ENCODE data around the gene LINGO1.

The LINGO1 gene

DNA sequence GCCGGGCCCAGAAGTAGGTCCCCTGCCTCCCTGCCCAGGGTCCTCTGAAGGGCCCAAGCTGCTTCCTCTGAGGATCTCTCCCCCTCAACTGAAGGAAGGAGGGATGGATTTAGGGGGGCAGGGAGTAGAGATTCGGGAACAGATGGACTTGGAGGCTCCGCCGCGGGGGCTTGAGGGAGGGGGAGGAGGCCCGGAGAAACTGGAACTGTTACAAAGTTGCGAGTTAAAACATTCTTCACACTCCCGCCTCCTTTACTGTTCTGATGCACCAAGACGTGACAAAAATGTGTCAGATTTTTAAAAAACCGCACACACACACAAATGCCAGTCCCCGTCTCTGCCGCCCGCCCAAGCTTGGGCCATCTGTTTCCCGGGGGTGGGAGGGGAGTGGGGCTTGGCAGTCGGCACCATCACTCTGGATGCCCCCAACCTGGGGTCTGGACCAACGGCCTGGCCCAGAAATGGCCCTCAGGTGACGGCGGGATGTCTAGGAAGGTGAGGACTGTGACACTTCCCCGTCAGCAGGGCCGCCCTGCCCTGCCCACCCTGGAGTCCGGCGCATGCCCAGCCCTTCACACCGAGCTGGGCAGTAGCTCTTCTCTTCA, 25.0 kb upstream of the LINGO1 start:
- DNase-seq (ENCODE audit: extremely low read depth in 1 of 2, low read depth in 1 of 2): no peak

DNA sequence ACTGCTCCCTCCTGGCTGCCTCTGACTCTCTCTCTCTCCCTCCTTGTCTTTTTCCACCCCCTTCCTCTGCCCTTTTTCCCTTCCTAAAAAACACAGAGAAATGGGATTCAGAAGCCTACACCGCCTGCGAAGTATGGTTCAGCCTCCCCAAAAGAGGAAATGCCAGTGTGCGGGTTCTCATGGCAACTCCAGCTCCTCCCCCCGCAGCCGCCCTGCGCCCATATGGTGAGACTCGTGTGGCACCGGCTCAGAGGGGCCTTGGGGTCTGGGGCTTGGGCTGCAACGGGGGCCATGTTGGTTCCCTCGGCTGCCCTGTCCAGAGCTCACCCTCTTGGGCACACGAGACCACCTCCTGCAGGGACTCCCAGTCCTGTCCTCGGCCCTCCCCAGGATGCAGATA, 23.6 kb upstream of the LINGO1 start:
- DNase-seq (ENCODE audit: extremely low read depth in 1 of 2, low read depth in 1 of 2): no peak

DNA sequence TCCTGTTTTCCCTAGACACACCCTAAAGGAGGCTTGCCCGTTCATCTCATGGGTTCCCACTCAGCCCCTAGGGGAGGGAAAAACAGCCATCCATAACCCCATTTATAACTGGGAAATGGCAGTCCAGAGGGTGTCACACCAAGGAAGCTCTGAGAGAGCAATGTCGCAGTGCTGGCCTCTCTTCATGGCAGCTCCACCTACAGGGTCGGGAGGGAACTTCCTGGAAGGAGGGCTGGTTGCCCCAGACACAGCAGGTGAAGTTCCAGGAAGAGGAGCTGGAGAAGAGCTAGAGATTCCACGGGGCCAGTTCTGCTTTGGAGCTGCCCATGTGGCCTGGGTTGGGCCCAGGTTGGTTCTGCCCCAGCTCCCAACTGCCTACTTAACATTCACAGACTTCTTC, 22.3 kb upstream of the LINGO1 start:
- DNase-seq (ENCODE audit: extremely low read depth in 1 of 2, low read depth in 1 of 2): no peak

DNA sequence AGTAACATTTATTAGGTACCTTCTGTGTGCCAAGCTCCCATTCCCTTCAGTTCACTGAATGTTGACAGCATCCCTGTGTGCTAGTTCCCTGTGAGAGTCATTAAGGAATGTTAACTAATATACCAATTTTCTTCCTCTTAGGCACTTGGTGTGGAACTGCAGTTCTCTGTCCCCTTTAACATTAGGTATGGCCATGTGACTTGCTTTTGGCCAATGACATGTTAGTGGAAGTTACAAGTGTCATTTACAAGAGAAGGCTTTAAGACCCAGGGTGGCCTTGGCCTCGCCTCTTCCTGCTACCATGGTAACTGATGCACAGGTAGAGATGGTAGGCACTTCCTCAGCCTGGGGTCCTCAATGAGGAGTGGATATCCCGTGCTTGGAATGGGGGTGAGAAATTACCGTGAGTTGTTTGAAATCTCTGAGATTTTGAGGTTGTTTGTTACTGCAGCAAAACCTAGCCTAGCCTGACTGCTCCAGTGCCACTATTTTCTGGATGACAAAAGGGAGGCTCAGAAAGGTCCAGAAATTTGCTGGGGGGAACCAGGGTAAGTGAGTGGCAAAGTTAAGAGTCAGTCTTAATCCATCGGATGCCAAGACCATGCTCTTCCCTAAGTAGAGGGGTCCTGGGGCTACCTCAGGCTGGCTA, 21.2 kb upstream of the LINGO1 start:
- DNase-seq (ENCODE audit: extremely low read depth in 1 of 2, low read depth in 1 of 2): no peak

DNA sequence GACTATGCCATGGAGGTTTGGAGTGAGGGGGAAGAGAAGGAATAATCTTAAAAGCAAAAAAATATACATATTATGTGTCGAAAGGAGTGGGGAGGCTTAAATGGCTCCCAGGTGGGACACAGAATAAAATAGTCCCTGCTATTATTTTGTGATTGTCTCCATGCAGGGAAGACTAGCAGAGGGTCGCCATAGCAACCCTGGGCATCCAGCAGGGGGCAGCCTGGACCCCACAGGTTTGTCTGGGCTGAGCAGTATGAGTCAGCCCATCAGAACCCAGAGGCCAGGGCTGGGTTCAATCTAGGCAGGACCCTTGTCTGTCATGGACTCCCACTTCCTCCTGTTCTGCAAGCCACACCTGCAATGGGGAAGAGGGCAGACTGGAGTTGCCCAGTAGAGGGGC, 17.6 kb upstream of the LINGO1 start:
- no peak for DNase-seq (ENCODE audit: extremely low read depth in 1 of 2, low read depth in 1 of 2)

DNA sequence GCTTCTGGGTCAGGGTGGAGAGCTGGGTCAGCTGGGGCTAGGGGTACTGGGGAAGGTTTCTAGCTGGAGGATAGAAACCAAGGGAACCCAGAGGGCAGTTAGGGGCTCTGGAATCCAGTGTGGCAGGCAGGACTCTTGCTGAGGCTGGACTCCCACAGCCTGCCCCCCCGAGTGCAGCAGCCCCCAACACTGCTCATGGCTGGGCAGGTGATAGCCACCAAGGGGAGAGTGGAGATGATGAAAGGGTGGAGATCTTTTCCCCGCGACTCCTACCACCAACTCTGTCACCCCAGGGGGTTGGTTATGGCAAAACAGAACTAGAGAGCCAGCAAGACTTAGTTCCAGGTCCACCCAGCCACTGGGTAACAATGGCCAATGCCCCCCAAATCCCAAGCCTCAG, 16.9 kb upstream of the LINGO1 start:
- no peak for DNase-seq (ENCODE audit: extremely low read depth in 1 of 2, low read depth in 1 of 2)

DNA sequence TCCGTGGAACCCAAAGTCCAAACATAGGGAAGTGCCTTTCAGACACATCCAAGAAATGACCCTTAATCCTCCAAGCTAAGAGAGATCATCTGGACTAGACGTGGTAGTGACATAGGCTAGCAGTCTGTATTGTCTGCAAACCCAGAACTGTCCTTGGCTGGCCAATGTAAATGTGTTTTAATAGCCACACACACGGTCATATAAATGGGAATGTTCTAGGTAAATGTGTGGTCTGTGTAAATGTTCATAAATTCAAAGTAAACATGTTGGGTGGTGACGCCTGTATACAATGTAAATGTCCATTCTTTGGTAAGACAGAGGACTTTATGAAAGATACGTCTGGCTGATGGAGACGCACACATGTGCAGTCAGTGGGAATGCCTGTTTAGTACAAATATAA, 16.3 kb upstream of the LINGO1 start:
- no peak for DNase-seq (ENCODE audit: extremely low read depth in 1 of 2, low read depth in 1 of 2)

DNA sequence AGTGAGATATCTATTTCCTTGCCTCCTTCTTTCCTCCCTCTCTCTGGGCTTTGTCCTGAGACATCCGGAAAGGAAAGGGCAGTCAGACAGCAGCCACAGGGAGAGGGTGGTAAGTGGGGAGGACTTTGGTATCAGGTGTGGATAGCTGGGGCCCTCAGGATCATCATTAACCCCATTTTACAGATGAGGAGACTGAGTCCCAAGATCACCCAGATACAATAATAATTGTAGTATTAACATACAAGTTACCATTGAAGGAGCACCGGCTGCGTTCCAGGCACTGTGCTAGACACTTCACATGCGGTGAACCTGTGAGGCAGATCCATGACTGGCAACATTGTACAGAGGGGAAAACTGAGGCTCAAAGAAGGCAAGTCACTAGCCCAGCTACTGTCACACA, 15.2 kb upstream of the LINGO1 start:
- DNase-seq (ENCODE audit: extremely low read depth in 1 of 2, low read depth in 1 of 2): no peak

DNA sequence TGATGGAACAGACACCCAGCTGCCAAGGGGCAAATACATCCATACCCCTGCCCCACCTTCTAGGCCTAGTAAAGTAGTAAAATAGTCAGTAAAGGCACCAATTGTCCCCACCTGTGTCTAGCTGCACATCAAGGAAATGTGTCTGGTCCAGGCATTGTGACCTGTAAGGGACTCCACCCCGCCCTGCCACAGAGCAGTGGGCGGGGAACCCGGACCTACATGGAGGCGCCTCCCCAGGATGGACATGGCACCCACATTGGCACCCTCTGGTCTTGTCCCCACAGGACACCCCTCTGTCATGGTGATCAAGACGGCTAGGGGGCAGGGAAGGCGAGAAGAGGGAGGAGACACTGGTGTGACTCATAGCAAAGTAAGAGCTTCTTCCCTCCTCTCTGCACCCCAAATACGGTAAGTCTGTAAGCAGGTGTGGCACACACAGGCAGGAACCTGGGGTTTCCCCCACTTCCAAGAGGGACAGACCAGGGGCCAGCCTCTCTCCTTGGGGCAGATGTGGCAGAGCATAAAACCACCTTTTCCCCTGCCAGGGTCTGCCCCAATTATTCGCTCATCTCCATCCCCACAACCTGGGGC, 13.5 kb upstream of the LINGO1 start:
- no peak for DNase-seq (ENCODE audit: extremely low read depth in 1 of 2, low read depth in 1 of 2)

DNA sequence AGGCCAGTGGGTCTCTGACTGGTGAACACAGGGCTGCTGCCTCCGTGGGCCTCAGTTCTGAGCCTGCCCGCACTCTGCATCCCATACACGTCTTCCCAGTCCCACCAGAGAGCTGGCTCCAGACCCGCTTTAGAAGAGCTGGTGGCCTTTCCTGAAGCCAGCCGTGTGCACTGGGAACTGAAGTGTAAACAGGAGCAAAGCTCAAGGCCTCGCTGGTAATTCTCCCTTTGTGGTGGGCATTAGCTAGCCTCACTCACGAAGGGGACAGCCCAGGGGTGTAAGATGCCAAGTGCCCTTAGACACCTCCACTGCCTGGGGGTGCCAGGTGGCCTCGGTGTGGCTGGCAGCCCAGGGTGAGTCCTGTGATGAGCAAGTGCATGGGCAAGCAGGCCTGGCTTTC, 12.9 kb upstream of the LINGO1 start:
- no peak for DNase-seq (ENCODE audit: extremely low read depth in 1 of 2, low read depth in 1 of 2)

DNA sequence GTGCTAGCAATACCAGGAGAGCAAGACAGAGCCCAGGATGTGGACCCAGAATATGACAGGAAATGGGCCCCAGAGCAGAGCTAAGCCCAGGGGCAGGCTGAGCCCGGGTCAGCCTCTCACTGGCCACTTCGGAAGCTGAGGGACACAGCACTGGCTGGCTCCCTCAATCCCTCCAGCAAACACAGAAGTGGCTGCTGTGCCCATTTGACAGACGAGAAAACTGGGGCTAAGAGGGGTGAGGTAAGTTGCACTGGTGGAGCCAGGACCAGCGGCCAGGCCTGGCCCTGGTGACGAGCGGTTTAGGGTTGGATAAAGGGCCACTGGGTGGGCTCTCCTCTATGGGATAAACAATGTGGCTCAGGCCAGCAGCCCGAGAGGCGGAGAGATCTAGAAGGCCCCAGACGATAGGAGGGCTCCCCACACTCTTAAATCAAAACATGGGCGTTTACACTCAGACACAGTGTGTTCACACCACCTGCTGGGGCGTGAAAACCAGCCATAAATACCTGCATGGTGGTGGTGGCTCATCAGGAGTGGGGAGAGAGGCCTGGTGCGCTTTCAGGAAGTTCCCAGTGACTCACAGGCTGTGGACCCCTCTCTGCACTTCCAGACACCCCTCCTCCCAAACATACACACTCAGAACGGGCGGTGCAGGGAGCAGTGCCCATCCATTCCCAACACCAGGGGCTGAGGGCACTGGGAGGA, 12.0 kb upstream of the LINGO1 start:
- DNase-seq (ENCODE audit: extremely low read depth in 1 of 2, low read depth in 1 of 2): no peak

DNA sequence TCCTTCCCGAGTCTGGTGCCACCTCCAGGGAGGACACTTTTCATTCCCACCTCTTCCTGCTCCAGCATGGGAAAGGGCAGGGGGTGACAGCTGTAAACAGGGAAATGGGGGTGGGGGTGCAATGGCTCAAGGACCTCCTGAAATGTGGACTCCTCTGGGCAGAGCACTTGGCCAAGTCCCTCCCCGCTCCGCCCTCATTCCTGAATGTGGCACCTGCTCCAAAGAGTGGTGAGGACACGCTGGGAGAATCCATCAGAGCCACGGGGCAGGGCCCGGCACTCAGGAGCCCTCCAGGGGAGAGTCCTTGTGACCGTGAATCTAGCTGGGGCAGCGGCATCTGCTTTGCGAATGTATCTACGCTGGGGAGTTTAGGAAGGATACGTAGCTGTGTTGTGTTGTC, 11.1 kb upstream of the LINGO1 start:
- no peak for DNase-seq (ENCODE audit: extremely low read depth in 1 of 2, low read depth in 1 of 2)

DNA sequence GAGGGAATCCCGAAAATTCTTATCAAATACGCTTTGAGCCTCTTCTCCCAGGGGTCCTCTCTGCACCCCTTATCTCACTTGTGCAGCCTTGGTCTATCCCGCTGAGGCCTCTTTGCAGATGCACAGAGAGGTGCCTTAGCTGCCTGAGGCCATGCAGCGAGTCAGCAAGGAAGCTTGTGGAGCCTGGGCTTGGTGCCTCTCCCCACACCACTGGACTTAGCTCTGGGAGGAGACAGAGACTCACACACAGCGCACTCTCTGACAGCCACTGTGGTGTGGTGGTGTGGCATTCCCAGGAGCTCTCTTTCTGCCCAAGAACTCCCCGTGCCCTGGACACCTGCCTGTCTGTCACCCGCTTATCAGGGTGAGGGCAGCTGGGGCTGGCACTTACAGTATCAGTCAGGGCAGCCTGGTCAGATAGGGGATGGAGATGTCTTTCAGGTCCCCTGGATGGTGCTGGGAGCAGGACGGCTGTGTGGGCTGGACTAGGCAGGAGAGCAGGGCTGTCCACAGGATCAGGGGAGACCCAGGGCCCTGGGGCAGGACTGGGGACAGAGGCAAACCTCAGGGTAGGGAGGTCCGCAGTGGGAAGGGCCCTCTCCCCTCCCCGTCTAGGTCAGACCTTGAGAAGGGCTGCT, 10.2 kb upstream of the LINGO1 start:
- DNase-seq (ENCODE audit: extremely low read depth in 1 of 2, low read depth in 1 of 2): no peak

DNA sequence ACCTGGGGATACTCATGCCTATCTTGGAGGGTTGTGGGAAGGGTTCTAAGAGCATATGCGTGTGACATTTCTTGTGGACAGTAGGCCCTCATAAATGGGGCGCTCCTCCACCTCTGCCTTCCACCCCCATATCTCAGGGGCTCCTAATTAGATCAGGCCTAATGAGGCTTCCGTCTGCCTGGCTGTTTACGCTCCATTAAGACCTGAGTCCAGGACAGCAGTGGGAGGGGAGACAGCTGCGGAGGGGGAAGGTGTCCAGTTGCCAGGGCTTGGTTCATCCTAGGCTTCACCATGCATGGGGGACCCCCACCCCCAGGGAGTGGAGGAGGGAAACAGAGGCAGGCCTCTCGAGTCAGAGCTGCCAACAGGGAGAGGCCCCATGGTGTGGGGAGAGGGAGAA, 9.3 kb upstream of the LINGO1 start:
- DNase-seq (ENCODE audit: extremely low read depth in 1 of 2, low read depth in 1 of 2): no peak

DNA sequence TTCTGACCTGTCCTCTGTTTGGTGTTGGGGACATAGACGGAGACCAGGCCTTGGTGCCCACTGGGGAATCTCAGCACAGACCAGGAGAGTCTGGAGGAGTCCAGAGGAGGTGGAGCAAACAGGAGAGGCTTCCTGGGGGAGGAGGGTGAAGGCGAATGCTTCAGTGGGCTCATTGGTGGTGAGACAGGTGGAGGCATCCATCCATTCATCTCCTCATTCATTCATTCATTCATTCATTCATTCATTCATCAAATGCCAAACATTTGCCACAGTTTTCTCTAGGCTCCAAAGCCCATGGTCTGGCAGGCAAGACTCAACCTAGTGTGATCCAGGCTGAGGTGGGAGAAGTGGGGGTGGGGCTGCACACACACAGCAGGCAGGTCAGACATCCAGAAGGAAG, 7.9 kb upstream of the LINGO1 start:
- DNase-seq (ENCODE audit: extremely low read depth in 1 of 2, low read depth in 1 of 2): no peak

DNA sequence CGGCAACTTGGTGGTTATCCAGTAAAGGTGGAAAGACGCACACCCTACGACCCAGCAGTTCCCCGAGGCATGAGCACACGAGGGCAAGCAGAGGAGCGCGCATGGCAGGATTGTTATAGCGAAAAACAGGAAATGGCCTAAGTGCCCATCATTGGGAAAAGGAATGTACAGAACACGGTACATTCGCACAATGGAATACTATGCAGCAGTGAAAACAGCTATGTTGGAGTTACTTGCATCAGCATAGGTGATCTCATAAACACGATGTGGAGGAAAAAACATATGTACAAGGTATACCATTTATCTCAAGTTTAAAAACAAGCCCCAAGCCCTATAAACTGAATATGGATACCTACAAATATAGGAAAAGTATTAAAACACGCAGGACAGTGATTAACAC, 6.7 kb upstream of the LINGO1 start:
- DNase-seq (ENCODE audit: extremely low read depth in 1 of 2, low read depth in 1 of 2): no peak

DNA sequence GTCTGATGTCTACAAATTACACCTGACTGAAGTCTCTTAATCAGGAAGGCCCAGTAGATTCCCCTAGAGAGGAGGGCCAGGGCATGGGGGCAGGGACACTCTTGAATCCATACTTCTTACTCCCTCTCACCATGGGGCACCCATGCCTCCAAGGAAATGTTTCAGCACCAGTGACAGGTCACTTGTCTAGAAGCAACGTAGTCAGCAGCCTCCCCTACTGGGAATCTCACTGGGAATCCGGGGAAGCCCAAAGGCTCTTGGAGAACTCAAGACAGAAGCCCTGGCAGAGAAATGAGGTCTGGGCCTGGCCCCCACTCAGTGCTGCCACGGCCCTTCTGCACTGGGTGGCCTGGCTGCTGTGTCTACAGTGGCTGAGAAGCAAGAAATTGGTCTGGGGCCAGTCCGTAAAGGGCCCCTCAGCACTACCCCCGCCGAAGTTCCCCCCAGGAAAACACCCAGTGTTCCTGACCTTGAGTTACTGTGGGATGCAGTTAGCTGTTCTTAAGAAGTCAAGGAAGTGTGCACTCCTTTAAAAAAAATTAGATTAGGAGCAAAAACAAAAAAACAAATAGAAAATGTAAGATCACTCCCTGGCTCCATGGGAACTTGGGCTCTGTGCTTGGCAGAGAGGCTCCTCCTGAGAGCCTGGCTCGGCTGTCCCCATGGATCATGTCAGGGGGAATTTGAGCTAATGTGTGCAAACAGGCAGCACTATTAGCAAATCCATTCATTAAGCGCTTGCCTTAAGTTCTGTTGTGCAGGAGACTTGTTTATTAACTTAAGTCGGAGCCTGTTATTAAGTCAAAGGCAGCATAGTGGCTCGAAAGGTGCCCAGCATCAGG, 5.4 kb upstream of the LINGO1 start:
- no peak for DNase-seq (ENCODE audit: extremely low read depth in 1 of 2, low read depth in 1 of 2)

DNA sequence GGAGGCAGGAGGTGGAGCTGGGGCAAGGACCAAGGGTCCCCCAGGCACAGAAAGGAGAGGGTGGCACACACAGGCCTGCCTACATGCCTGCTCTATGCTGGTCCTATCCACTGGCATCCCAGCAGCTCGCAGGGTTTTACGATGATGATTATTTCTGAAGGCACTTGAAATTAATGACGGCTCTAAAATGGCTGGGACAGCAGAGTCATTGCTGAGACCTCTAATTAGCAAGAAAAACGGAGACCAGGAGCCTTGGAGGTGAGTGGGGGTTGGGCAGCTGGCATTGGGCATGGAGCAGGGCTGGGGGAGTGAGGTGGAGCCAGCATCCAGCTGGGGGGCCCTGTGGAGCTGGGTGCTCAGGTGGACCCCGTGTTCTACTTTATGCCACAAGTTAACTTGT, 3.5 kb upstream of the LINGO1 start:
- DNase-seq (ENCODE audit: extremely low read depth in 1 of 2, low read depth in 1 of 2): no peak

DNA sequence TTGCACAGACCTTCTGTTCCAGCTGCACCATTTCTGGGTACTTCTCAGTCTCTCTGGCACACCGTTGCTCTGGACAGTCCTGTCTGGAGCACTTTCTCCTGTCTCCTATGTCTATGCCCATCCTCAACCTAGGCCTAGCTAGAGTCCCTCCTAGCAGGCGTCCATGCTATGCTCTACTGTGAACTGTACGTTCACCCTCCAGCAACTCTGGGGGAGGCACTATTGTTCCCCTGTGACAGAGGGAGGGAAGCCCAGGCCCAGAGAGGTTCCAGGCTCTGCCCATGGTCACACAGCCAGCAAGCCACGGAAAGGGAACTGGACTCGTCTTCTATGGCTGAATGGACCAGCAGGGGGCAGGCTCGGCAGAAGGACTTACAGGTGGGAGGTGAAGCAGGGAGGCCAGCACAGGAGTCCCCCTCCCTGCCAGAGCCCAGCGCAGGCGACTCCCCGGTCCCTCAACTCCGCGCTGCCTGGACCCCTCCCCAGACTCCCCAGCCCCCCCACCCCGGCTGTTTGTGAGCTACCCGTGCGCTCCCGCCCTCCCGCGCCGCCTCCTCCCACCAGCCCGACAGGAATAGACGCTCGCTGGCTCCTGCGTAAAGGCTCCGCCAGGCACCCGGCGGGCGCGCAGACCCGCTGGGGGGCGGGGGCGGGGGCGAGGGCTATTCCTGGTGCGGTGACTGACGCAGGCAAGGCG, 1.7 kb upstream of the LINGO1 start:
- peak in 1 of 2 donors; percentile 23 for DNase-seq (ENCODE audit: extremely low read depth in 1 of 2, low read depth in 1 of 2)

DNA sequence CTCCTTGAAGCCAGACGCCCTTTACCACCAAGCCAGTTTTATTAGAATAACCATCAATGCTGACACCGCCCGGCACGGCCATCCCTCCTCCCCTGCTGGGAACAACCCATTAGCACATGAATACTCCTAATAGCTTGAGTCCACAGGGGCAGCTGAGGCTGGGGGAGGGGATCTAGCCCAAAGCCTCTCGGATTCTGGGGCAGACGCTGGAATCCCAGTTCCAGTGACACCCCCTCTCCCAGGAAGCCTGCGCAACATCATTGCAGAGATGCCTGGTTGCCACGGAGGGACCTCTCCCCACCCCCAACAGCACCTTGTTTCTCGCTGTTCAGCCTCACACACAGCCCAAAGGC, 1.2 kb upstream of the LINGO1 start:
- DNase-seq (ENCODE audit: extremely low read depth in 1 of 2, low read depth in 1 of 2): no peak

Data from activated CD8-positive, alpha-beta memory T cell treated with anti-CD3 and anti-CD28 coated beads for 1 hour (primary cell).